ENCODE data around the gene NUP85. TPM values are rescaled to one million over a fixed set of nuclear protein-coding genes. Genes with fewer than 3 reads are reported as not detected.

NUP85 gene
- total RNA-seq, 1 donor from 2014 or later = 126 TPM

Other genes with a start within 250 kb of the NUP85 start
- gene HID1, start 232.9 kb upstream of the NUP85 start, total RNA-seq = 11.8 and 14.6 TPM in 2 replicates
- gene CDR2L, start 218.0 kb upstream of the NUP85 start, total RNA-seq = 24.0 and 24.1 TPM in 2 replicates
- gene MRPL58, start 193.0 kb upstream of the NUP85 start, total RNA-seq = 35.3 and 37.6 TPM in 2 replicates
- gene ATP5PD, start 158.7 kb upstream of the NUP85 start, total RNA-seq = 198 and 208 TPM in 2 replicates
- gene KCTD2, start 158.5 kb upstream of the NUP85 start, total RNA-seq = 35.2 and 37.8 TPM in 2 replicates
- 6.0 and 7.3 TPM in 2 replicates for gene SLC16A5, start 117.7 kb upstream of the NUP85 start, total RNA-seq
- 15.6 and 15.8 TPM in 2 replicates for gene ARMC7, start 95.7 kb upstream of the NUP85 start, total RNA-seq
- 68.0 and 70.2 TPM in 2 replicates for gene NT5C, start 73.9 kb upstream of the NUP85 start, total RNA-seq
- gene JPT1, start 51.2 kb upstream of the NUP85 start, total RNA-seq = 319 and 334 TPM in 2 replicates
- gene SUMO2, start 22.7 kb upstream of the NUP85 start, total RNA-seq = 773 and 776 TPM in 2 replicates
- gene GGA3, start 55.9 kb downstream of the NUP85 start, total RNA-seq = 57.2 and 59.0 TPM in 2 replicates
- 84.7 and 86.4 TPM in 2 replicates for gene MRPS7, start 56.2 kb downstream of the NUP85 start, total RNA-seq
- 13.8 and 15.9 TPM in 2 replicates for gene MIF4GD, start 65.6 kb downstream of the NUP85 start, total RNA-seq
- 15.7 and 18.6 TPM in 2 replicates for gene SLC25A19, start 83.8 kb downstream of the NUP85 start, total RNA-seq
- 69.3 and 79.4 TPM in 2 replicates for gene GRB2, start 200.0 kb downstream of the NUP85 start, total RNA-seq

Data from neural crest cell (in vitro differentiated cells).